IMR-90 (cell line): ENCODE results near the gene UFSP1. TPM values are rescaled to one million over a fixed set of nuclear protein-coding genes. Genes with fewer than 3 reads are reported as not detected.
"Not testable (repeated sequence)": the region's sequence is repeated elsewhere in the genome, so short reads cannot be mapped to it uniquely, and the experiment has no call there.

Experiments used
- ATAC-seq: fragments of 200-7000 bp; cut with Tn5 transposase; 2 replicates; pipeline ENCODE4 v1.9.1; 2020; ENCODE audit warnings: low read depth, mild to moderate bottlenecking, moderate library complexity
- BruUV-seq: library from RNA; stranded (reverse); fragments of 400-500 nt; replicated peaks from 2 replicates; lab custom pipeline; 2021; lab: Mats Ljungman, UMichigan
- CTCF ChIA-PET: fragments of 300-600 bp; formaldehyde crosslinking; extraction: SDS; loops from one replicate; lab custom pipeline; 2021; ENCODE audit warnings: antibody characterized with exemption; lab: Yijun Ruan, JAX
- POLR2A ChIA-PET: fragments of 300-600 bp; sonication (Branson Sonifier 250); formaldehyde crosslinking; loops from one replicate; lab custom pipeline; 2022; ENCODE audit warnings: antibody characterized with exemption; ENCODE audit not compliant: unreplicated experiment; lab: Charles Lee
- DNase-seq: peaks from one replicate; pipeline ENCODE4 v3.0.0; 2013
- H2AFZ ChIP-seq: replicated peaks from 2 replicates; pipeline ENCODE3; 2013; ENCODE audit warnings: low read length, mild to moderate bottlenecking; ENCODE audit not compliant: poor library complexity
- H2AK5ac ChIP-seq: 2 replicates; pipeline ENCODE4 v1.6.1; 2013; ENCODE audit warnings: low read depth, low read length, inconsistent platforms
- H2AK9ac ChIP-seq: replicated peaks from 2 replicates; pipeline ENCODE3; 2013; ENCODE audit warnings: mild to moderate bottlenecking, low read depth, low read length, moderate library complexity; ENCODE audit not compliant: poor library complexity
- H2BK120ac ChIP-seq: 2 replicates; pipeline ENCODE4 v1.6.1; 2013; ENCODE audit warnings: low read depth, low read length, inconsistent platforms
- H2BK15ac ChIP-seq: 3 replicates; pipeline ENCODE4 v1.6.1; 2013; ENCODE audit warnings: low read depth, low read length, inconsistent platforms
- H2BK20ac ChIP-seq: 2 replicates; pipeline ENCODE4 v1.6.1; 2013; ENCODE audit warnings: low read depth, mild to moderate bottlenecking, inconsistent platforms, low read length, moderate library complexity
- H2BK5ac ChIP-seq: 2 replicates; pipeline ENCODE4 v1.6.1; 2013; ENCODE audit warnings: mild to moderate bottlenecking, low read depth, low read length, inconsistent platforms; ENCODE audit not compliant: poor library complexity, severe bottlenecking
- H3K14ac ChIP-seq: replicated peaks from 2 replicates; pipeline ENCODE4 v1.6.1; 2013; ENCODE audit warnings: low read depth, low read length, inconsistent platforms
- H3K18ac ChIP-seq: 2 replicates; pipeline ENCODE4 v1.6.1; 2013; ENCODE audit warnings: low read depth, low read length, control low read depth
- H3K23ac ChIP-seq: 2 replicates; pipeline ENCODE4 v1.6.1; 2013; ENCODE audit warnings: low read depth, low read length, inconsistent platforms
- H3K27ac ChIP-seq: 2 replicates; pipeline ENCODE4 v1.5.1; 2013; ENCODE audit warnings: mild to moderate bottlenecking, control low read depth, low read length; ENCODE audit not compliant: insufficient read depth
- H3K27me3 ChIP-seq: 2 replicates; pipeline ENCODE4 v1.6.1; 2013; ENCODE audit warnings: low read length; ENCODE audit not compliant: control insufficient read depth, insufficient read depth
- H3K36me3 ChIP-seq: 2 replicates; pipeline ENCODE4 v1.6.1; 2013; ENCODE audit warnings: low read length, mixed read lengths; ENCODE audit not compliant: control insufficient read depth, insufficient read depth
- H3K4ac ChIP-seq: 2 replicates; pipeline ENCODE4 v1.6.1; 2013; ENCODE audit warnings: low read depth, low read length, inconsistent platforms
- H3K4me1 ChIP-seq: 2 replicates; pipeline ENCODE4 v1.6.1; 2013; ENCODE audit warnings: low read length, mixed read lengths; ENCODE audit not compliant: control insufficient read depth, insufficient read depth
- H3K4me2 ChIP-seq: 2 replicates; pipeline ENCODE4 v1.6.1; 2013; ENCODE audit warnings: low read depth, mild to moderate bottlenecking, control low read depth, low read length, moderate library complexity
- H3K4me3 ChIP-seq: 2 replicates; pipeline ENCODE4 v1.5.1; 2013; ENCODE audit warnings: low read depth, mild to moderate bottlenecking, control low read depth, low read length, moderate library complexity; ENCODE audit not compliant: insufficient read depth
- H3K56ac ChIP-seq: 2 replicates; pipeline ENCODE4 v1.6.1; 2013; ENCODE audit warnings: low read length, inconsistent platforms; ENCODE audit not compliant: insufficient read depth; ENCODE audit errors: extremely low read depth
- H3K79me1 ChIP-seq, 2 experiments: 2 replicates each; pipeline ENCODE4 v1.6.1; 2013; ENCODE audit warnings: low read length in 2 of 2, inconsistent platforms in 1 of 2, low read depth in 1 of 2
- H3K9ac ChIP-seq: 2 replicates; pipeline ENCODE4 v1.6.1; 2013; ENCODE audit warnings: low read depth, low read length, control low read depth
- H3K9me1 ChIP-seq: 2 replicates; pipeline ENCODE4 v1.6.1; 2013; ENCODE audit warnings: low read length, inconsistent platforms; ENCODE audit not compliant: insufficient read depth
- H3K9me3 ChIP-seq: 2 replicates; pipeline ENCODE4 v1.6.1; 2013; ENCODE audit warnings: low read length; ENCODE audit not compliant: control insufficient read depth, insufficient read depth
- H4K20me1 ChIP-seq: 2 replicates; pipeline ENCODE4 v1.6.1; 2013; ENCODE audit warnings: low read length, inconsistent platforms; ENCODE audit not compliant: insufficient read depth
- H4K5ac ChIP-seq: 2 replicates; pipeline ENCODE4 v1.6.1; 2013; ENCODE audit warnings: mild to moderate bottlenecking, low read depth, low read length, control low read depth
- H4K8ac ChIP-seq, 2 experiments: 2 replicates each; pipeline ENCODE4 v1.6.1; 2013; ENCODE audit warnings: low read depth in 2 of 2, low read length in 2 of 2, control low read depth in 1 of 2, inconsistent platforms in 1 of 2
- H4K91ac ChIP-seq: 2 replicates; pipeline ENCODE4 v1.6.1; 2013; ENCODE audit warnings: low read depth, low read length, inconsistent platforms; ENCODE audit not compliant: insufficient read depth
- RFX5 ChIP-seq: IDR thresholded peaks from 2 replicates; pipeline ENCODE4 v1.8.0; 2012; ENCODE audit warnings: low read depth, mild to moderate bottlenecking, low read length, moderate library complexity
- WGBS, 2 experiments: methylation state at CpG; one replicate each; pipeline versions ENCODE4 v1.1.5 to v1.1.7; 2013; ENCODE audit warnings: missing lambda C conversion rate in 2 of 2; ENCODE audit not compliant: insufficient read length in 1 of 2; ENCODE audit errors: extremely low coverage in 2 of 2; 5-methylcytosine and 5-hydroxymethylcytosine counted together
- dilution Hi-C: fragments of 300-500 bp; cut with HindIII; formaldehyde crosslinking; loops from one replicate; pipeline ENCODE4 v1.14.3; 2018; ENCODE audit warnings: low sequenced_read_pairs; ENCODE audit not compliant: unreplicated experiment
- in situ Hi-C: fragments of 300-500 bp; cut with MboI; formaldehyde crosslinking; loops from 3 replicates; pipeline ENCODE4 v1.14.3; 2019; ENCODE audit warnings: low sequenced_read_pairs, inconsistent platforms, mixed read lengths
- intact Hi-C: fragments of 100-400 bp; cut with micrococcal nuclease; formaldehyde crosslinking; loops from 2 replicates; pipeline ENCODE4 v1.10.0; 2022
- polyA plus RNA-seq, 3 experiments: library from polyadenylated mRNA; depleted of rRNA; stranded (reverse); fragments of >200 nt; gene quantifications; 2 replicates each; pipeline ENCODE4 v1.2.3, GENCODE V29; 2012; ENCODE audit warnings: low replicate concordance in 1 of 3
- total RNA-seq: library from RNA; depleted of rRNA; stranded (reverse); fragments of >200 nt; gene quantifications from 2 replicates; pipeline ENCODE4 v1.2.3, GENCODE V29; 2012
- TF ChIP-seq, protein P1 (sequence below): conservative IDR thresholded peaks from 2 replicates; pipeline ENCODE4 v1.5.1; 2012; ENCODE audit warnings: mild to moderate bottlenecking, low read depth, low read length, improper control_type of control experiment

Gene UFSP1
- total and polyA plus RNA-seq, 2 of the 4 experiments (the other 2 are of a cell fraction), result 0.36 to 1.0 TPM

DNA sequence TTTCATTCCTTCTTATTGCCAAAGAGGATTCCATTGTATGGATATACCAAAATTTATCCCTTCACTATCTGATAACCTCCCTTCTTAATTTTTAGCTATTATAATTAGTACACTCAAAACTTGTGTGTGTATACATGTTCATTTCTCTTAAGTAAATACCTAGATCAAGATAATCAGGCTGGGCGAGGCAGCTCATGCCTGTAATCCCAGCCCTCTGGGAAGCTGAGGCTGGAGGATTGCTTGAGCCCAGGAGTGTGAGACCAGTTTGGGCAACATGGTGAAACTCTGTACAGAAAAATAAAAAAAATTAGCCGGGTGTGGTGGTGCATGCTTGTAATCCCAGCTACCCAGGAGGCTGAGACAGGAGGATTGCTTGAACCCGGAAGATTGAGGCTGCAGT is 22.0 kb upstream of the UFSP1 start:
- ChIA-PET CTCF (no interaction called here), POLR2A (no interaction called here)
- Histone ChIP-seq H2AK5ac (no peak overlapping the region), H3K56ac (no peak overlapping the region), H3K79me1 (no peaks in the 10 kb centered on the region), H2BK15ac (no peak overlapping the region), H3K27ac (no peak overlapping the region), H3K4ac (no peak overlapping the region), H4K20me1 (no peaks in the 10 kb centered on the region), H3K4me3 (no peak overlapping the region), H4K5ac (no peak overlapping the region), H3K9me3 (peaks cover 2% of the 10 kb centered on the region; the same call in 1 of the 2 replicates), H2BK120ac (no peak overlapping the region), H3K9ac (no peak overlapping the region), H2AFZ (no peak overlapping the region), H2BK5ac (no peak overlapping the region), H3K4me2 (no peak overlapping the region), H3K4me1 (no peaks in the 10 kb centered on the region), H3K36me3 (no peaks in the 10 kb centered on the region), H2BK20ac (no peak overlapping the region), H3K27me3 (no peaks in the 10 kb centered on the region), H4K8ac (no peak overlapping the region), H3K14ac (no peak overlapping the region), H4K91ac (no peak overlapping the region), H2AK9ac (no peak overlapping the region), H3K18ac (no peak overlapping the region), H3K9me1 (no peaks in the 10 kb centered on the region), H3K23ac (no peak overlapping the region)
- no peak for DNase-seq
- TF ChIP-seq, protein P1, sequence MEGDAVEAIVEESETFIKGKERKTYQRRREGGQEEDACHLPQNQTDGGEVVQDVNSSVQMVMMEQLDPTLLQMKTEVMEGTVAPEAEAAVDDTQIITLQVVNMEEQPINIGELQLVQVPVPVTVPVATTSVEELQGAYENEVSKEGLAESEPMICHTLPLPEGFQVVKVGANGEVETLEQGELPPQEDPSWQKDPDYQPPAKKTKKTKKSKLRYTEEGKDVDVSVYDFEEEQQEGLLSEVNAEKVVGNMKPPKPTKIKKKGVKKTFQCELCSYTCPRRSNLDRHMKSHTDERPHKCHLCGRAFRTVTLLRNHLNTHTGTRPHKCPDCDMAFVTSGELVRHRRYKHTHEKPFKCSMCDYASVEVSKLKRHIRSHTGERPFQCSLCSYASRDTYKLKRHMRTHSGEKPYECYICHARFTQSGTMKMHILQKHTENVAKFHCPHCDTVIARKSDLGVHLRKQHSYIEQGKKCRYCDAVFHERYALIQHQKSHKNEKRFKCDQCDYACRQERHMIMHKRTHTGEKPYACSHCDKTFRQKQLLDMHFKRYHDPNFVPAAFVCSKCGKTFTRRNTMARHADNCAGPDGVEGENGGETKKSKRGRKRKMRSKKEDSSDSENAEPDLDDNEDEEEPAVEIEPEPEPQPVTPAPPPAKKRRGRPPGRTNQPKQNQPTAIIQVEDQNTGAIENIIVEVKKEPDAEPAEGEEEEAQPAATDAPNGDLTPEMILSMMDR, result no peak
- TF ChIP-seq RFX5, result no peak
- in situ Hi-C loops, result no loop called here
- no peak for ATAC-seq
- no TSS peak for BruUV-seq
- intact Hi-C loops, result no loop called here
- WGBS, 2 experiments, result no CpG with 5 or more reads among the region's 3 CpGs
- dilution Hi-C loops, result no loop called here

DNA sequence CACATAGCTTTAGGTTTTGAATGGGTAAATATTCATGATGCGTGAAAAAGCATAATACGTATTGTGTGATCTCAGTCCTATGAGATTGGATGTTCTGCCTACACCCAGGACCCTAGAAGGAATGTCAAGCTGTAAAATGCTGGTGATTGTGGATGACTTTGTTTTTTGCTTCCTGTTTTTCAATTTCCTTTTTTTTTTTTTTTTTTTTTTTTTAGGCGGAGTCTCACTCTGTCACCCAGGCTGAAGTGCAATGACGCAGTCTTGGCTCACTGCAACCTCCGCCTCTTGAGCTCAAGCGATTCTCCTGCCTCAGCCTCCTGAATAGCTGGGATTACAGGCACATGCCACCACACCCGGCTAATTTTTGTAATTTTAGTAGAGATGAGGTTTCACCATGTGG is 20.9 kb upstream of the UFSP1 start:
- BruUV-seq, POLR2A ChIA-PET: not testable (repeated sequence)

More for the DNA sequence above, 20.9 kb upstream of the UFSP1 start:
- H2AK5ac ChIP-seq, ATAC-seq, H3K9me1 ChIP-seq, DNase-seq, H3K4me3 ChIP-seq, H3K79me1 ChIP-seq, H3K4me2 ChIP-seq, H3K14ac ChIP-seq, H2BK20ac ChIP-seq, H3K9ac ChIP-seq, H3K36me3 ChIP-seq, H2BK120ac ChIP-seq, H3K23ac ChIP-seq, H3K9me3 ChIP-seq, H3K27ac ChIP-seq, in situ Hi-C loops, H3K56ac ChIP-seq, H3K4ac ChIP-seq, H3K18ac ChIP-seq, H4K20me1 ChIP-seq, H3K4me1 ChIP-seq, H4K5ac ChIP-seq, dilution Hi-C loops, H2BK5ac ChIP-seq, H4K8ac ChIP-seq, intact Hi-C loops, H2AFZ ChIP-seq, H2BK15ac ChIP-seq, H3K27me3 ChIP-seq, H4K91ac ChIP-seq, H2AK9ac ChIP-seq: not testable (repeated sequence)
- WGBS, 2 experiments, result 100% methylated on average over 2 of the region's 7 CpGs; no CpG with 5 or more reads in 1 of the 2 experiments
- CTCF ChIA-PET, result interaction anchor here (0.6 kb wide), 2 partner anchors 97 to 167 kb away, joined by 4 to 5 read pairs; no protein-coding TSS in a partner anchor
